GM12864 (cell line): Measurements from ENCODE around the gene RNF220.

Experiments used
- DNase-seq: peaks from one replicate; pipeline ENCODE4 v3.0.0-alpha.2; 2011; ENCODE audit warnings: low read depth
- H3K4me3 ChIP-seq: 2 replicates; pipeline ENCODE4 v1.5.1; 2011; ENCODE audit warnings: mild to moderate bottlenecking, low read depth, low read length, control low read depth
- TF ChIP-seq, protein P1 (sequence below): IDR thresholded peaks from 2 replicates; pipeline ENCODE4 v1.5.1; 2011; ENCODE audit warnings: low read depth, mild to moderate bottlenecking, moderate library complexity, low read length, control low read depth, inconsistent platforms; ENCODE audit errors: missing control alignments

RNF220 gene

GRCh38 chr1:44648529-44649250, 243.6 kb downstream of the RNF220 start:
- H3K4me3 ChIP-seq: no peak overlapping the region
- DNase-seq: no peak
- TF ChIP-seq, protein P1, sequence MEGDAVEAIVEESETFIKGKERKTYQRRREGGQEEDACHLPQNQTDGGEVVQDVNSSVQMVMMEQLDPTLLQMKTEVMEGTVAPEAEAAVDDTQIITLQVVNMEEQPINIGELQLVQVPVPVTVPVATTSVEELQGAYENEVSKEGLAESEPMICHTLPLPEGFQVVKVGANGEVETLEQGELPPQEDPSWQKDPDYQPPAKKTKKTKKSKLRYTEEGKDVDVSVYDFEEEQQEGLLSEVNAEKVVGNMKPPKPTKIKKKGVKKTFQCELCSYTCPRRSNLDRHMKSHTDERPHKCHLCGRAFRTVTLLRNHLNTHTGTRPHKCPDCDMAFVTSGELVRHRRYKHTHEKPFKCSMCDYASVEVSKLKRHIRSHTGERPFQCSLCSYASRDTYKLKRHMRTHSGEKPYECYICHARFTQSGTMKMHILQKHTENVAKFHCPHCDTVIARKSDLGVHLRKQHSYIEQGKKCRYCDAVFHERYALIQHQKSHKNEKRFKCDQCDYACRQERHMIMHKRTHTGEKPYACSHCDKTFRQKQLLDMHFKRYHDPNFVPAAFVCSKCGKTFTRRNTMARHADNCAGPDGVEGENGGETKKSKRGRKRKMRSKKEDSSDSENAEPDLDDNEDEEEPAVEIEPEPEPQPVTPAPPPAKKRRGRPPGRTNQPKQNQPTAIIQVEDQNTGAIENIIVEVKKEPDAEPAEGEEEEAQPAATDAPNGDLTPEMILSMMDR: no peak

GRCh38 chr1:44649788-44650158, 244.7 kb downstream of the RNF220 start:
- TF ChIP-seq, protein P1: no peak
- H3K4me3 ChIP-seq: no peak overlapping the region

DNA sequence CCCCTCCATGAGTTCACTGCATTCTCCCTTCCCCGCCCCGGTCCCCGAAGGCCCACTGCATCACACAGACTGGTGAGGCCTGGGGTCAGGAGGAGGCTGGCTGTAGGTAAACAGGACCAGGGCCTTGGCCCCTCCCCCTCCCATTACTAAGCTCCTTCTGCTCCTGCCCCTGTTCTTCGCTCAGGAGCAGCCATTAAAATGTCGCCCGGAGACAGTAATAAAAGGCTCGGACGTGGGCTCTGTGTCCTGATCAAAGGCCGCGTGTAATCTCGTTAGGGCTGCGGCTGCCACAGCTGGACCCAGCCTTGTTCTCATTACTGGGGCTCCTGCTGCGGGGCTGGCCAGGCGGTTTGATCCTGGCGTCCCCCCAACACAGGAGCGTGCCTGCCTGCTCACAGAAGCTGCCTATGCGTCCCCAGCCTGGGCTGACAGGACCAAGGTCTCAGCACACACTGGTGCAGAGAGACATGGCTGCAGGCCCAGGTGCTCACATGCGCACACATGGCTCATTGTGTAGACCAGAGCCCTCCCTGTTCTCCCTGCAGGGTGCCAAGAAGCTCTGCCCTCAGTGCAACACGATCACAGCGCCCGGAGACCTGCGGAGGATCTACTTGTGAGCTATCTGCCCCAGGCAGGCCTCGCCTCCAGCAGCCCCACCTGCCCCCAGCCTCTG, 245.2 kb downstream of the RNF220 start:
- TF ChIP-seq, protein P1: no peak
- no peak overlapping the region for H3K4me3 ChIP-seq
- no peak for DNase-seq

More at GRCh38 chr1:44649788-44650158, 244.7 kb downstream of the RNF220 start:
- no peak for DNase-seq

DNA sequence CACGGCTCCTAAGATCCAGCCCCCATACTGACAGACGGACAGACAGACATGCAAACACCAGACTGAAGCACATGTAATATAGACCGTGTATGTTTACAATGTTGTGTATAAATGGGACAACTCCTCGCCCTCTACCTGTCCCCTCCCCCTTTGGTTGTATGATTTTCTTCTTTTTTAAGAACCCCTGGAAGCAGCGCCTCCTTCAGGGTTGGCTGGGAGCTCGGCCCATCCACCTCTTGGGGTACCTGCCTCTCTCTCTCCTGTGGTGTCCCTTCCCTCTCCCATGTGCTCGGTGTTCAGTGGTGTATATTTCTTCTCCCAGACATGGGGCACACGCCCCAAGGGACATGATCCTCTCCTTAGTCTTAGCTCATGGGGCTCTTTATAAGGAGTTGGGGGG, 246.0 kb downstream of the RNF220 start:
- TF ChIP-seq, protein P1: no peak
- H3K4me3 ChIP-seq: no peak overlapping the region
- DNase-seq: no peak

- no peak for DNase-seq
- H3K4me3 ChIP-seq: no peak overlapping the region
- TF ChIP-seq, protein P1: peak; percentile 99
These were observed 247.5 kb downstream of the RNF220 start for GRCh38 chr1:44652445-44653106.

DNA sequence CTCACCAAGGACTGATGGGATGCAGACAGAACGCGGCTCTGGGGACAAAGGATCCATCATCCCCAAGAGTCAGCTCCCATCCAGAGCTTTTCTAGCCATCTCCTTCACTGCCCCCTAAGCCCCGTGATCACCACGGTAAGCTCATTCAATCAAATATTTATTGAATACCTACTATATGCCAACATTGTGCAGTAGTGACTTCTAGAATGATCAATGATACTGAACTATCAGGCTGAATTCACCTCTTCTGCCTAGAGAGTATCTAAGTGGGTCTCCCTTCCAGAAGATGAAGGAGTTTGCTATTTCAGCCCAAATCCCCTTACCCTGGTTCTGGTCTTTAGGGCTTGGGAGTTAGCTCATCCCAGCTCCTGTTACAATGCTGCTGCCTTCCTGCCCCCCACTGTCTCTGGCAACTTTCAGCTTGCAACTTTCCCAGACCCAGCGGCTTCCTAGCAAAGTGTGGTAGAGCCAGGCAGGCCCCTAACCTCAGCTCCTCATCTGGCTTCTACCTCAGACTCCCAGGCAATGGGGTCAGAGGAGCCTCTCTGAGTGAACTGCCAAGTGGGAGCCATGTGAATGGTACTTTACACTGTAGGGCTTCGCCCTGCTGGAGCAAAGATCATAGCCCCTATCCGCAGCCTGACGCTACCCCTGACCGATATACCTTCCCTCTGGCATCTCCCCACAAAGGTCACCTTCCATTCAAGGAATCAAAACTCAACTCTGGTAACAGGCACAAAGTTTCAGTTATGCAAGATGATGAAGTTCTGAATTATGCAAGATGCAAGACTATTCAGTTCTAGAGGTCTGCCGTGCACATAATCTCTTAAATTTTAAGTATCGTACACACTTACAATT, 248.3 kb downstream of the RNF220 start:
- TF ChIP-seq, protein P1: no peak
- no peak overlapping the region for H3K4me3 ChIP-seq

More for the DNA sequence above, 248.3 kb downstream of the RNF220 start:
- DNase-seq: no peak
